NCI-H69 (cell line): ENCODE measurements around the gene COG2.
"Not testable (repeated sequence)": the region's sequence is repeated elsewhere in the genome, so short reads cannot be mapped to it uniquely, and the experiment has no call there.

ENCODE experiments used
- DNase-seq: peaks from one replicate; lab custom pipeline; 2025; lab: John Stamatoyannopoulos, UW

COG2 gene, protein sequence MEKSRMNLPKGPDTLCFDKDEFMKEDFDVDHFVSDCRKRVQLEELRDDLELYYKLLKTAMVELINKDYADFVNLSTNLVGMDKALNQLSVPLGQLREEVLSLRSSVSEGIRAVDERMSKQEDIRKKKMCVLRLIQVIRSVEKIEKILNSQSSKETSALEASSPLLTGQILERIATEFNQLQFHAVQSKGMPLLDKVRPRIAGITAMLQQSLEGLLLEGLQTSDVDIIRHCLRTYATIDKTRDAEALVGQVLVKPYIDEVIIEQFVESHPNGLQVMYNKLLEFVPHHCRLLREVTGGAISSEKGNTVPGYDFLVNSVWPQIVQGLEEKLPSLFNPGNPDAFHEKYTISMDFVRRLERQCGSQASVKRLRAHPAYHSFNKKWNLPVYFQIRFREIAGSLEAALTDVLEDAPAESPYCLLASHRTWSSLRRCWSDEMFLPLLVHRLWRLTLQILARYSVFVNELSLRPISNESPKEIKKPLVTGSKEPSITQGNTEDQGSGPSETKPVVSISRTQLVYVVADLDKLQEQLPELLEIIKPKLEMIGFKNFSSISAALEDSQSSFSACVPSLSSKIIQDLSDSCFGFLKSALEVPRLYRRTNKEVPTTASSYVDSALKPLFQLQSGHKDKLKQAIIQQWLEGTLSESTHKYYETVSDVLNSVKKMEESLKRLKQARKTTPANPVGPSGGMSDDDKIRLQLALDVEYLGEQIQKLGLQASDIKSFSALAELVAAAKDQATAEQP

DNA sequence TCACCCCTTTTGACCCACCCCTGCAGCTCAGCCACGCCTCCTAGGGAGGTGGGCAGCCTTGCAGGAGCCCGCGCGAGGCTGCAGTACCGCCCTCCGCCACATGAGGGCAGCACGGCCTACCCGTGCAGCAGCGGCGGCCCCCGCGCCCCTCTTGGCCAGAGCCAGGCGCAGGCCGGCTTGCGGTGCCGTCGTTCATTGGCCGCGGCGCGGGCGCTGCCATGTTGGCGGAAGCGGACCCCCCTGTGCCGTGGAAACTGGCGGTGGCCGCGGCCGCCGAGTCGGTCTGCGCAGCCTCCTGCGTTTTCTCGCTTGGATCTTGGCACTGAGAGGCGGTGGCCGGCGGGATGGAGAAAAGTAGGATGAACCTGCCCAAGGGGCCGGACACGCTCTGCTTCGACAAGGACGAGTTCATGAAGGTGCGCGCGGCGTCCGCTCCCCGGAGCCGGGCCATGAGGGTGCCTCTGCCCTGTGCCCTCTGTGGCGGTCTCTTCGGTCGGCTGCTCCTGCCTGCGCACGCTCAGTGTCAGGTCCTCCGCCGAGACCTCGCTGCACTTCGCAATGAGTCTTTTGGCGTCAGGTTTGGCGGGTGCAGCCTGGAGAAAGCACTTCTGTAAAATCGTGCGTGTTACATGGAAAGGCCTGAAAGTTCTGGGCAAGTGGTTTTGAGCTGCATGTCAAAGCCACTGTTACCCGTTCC, at the start of gene COG2:
Gene COG2 (plus strand): TSS at position 219 of the 697 bp plus-strand sequence. CDS start 126 bp downstream, at position 345.
- peak; percentile 98 for DNase-seq

DNA sequence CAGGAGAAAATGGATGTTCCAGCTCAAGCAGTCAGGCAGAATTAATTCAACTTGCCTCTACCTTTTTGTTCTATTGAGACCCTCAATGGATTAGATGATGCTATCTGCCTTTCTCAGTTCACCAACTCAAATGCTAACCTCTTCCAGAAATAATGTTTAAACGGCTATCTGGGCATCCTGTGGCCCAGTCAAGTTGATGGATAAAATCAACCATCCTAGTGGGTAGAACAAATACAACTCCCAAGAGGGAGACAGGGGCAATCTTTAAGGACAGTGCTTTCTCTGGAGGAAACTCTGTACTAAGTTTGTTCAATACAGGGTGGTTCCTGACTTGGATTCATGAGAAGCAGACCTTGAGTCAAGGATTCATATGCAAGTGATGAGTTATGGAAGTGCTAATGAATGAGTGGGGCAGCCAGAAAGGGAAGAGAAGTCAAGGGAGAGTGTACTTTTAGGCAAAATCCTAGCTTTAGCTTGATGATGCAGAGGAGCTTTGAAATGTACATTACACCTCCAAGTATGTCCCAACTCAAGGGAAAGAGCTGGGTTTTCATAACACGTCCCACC, 49.4 kb upstream of the COG2 start:
- no peak for DNase-seq

DNA sequence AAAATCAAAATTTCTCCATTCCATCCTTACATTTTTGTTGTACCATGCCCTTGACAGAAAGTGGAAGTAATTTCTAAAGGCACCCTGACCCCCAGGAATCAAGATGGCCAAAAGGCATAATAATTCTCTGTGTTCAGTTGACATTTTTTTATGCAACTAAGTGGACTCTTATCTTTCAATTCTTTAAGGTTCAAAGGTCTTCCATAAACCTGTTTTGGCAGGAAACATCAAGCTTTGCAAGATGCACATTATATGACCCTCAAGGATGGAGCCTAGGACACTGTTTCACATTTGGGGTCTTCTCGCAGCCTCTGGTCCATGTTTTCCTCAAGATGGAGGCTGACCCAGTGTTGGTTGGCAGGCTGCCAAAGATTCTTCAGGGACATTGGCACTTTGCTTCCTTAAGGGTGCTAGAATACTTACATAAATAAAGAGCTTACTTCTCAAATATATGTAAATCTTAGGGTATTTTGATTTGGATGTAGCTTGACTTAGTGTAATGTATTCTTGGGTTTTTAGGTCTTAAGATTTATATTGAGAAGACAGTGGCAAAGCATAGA, 48.0 kb upstream of the COG2 start:
- peak; percentile 7 for DNase-seq

DNA sequence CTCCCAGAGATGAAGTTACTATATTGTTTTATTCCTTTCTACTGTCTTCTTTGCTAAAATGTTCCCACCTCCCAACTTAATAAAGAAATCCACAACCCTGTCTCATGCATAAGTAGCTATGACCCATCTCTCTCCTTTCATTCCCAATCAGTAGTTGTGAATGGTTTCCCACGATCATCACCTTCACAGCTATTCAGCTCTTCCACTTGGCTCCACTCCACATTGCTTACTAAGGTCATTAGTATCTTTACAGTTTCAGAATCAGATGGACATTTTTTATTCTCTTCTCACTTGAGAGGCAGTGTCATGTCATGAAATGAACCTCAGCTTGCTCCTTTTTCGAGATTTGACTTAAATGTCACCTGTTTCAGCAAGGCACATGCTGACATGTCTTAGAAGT, 47.1 kb upstream of the COG2 start:
- no peak for DNase-seq

DNA sequence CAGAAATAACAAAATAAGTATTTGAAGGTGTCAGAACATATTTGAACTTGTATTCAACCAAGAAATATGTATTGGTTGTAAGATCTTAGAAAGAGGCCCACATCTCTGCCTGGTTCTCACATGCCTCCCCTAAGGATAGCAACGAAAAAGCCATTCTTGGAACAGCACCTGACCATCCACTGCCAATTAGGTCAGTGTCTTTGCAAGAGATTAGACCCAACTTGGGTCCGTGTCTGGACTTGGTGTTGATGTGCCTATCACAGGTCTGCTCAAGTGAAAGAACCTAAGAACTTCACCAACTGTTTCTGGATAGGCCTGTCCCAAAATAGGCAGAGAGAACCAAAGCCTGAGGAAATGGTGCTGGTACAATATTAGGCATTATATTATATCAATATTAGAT, 46.0 kb upstream of the COG2 start:
- no peak for DNase-seq

DNA sequence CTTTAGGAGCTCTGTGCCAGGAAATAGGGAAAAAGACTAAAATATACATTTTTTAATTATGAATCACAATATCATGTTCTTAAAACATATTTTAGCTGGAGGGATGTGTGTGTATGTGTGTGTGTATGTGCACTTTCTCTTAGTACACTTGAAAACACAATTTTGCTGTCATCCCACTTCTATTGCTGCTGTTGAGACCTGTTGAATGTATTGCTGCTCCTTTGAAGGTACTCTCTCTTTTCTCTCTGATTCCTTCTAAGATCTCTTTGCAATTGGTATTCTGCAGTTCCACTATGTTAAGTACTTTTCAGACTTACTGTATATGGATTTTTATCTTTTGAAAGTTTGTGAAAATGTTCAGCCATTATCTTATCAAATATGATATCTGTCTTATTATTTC, 43.5 kb upstream of the COG2 start:
- no peak for DNase-seq

DNA sequence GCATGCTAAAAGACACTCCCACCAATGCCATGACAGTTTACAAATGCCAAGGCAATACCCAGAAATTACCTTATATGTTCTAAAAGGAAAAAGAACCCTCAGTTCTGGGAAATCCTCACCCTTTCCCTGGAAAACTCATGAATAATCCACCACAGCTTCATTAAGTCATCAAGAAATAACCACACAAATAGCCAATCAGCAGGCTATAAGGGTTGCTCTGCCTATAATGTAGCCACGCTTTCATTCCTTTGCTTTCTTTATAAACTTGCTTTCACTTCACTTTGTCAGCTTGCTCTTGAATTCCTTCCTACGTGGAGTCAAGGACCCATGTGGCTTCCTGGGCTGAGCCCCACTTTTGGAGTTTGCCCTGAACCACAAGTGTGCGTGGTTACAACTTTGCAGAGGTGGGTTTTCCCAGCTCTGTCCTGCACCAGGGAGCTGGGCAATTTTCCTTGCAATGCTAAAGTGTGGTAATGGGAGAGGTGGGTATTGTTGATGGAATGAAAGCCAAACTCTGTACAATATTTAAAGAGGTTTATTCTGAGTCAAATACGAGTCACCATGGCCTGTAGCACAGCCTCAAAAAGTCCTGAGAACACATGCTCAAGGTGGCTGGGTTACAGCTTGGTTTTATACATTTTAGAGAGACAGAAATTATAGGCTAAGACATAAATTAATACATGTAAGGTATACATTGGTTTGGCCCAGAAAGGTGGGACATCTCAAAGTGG, 42.2 kb upstream of the COG2 start:
- no peak for DNase-seq

DNA sequence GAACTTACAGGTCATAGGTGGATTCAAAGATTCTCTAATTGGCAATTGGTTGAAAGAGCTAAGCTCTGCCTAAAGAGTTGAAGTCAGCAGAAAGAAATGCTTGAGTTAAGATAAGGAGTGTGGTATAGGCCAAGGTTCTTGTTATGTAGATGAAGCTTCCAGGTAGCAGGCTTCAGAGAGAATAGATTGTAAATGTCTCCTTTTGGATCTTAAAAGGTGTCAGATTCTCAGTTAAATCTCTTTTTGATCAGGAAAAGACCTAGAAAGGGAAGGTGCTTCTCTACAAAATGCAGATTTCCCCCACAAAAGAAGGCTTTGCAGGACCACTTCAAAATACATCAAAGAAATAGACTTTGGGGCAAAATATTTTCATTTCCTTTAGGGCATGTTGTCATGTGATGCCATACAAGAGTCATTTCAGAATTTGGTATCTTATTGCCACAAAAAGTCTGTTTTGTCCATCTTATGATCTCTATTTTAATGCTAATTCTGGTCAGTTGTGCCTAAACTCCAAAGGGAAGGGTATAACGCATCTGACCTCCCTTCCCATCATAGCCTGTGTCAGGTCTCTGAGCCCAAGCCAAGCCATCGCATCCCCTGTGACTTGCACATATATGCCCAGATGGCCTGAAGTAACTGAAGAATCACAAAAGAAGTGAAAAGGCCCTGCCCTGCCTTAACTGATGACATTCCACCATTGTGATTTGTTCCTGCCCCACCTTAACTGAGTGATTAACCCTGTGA, 41.5 kb upstream of the COG2 start:
- DNase-seq: not testable (repeated sequence)

DNA sequence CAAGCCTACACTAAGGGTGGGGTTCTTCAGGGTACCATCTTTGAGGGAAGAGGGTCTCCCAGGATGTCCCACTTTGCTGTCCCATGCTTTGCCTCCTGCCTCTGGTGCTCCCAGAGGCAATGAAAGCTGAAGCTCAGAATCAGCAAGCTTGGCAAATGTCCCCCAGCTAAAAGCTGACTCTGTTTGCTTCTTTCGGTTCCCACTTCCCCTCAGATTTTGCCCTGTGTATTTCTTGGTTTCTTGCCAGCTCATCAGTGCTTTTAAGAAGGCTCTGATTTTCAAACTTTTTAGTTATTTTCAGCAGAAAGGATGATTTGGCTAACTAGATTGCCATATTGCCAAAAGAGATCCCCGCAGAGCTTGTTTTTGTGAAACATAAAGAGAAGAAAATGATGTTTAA, 33.1 kb upstream of the COG2 start:
- no peak for DNase-seq

DNA sequence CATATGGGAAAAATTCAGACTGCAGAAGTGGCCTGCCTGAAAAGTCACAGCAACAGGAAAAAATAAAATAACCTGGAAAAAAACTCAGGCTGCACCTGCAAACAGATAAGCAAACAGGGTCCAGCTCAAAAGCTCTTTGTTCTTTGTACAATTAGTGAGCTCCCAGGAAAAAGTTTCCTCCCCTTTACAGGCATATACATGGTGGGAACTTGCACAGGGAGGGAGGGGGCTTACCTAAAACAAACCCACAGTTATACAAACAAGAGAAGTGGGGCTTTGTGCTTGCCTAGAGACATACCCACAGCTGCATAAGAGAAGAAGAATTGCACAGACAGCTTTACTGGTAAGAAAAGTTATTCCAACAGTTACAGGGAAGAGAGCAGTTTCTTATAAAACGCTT, 31.7 kb upstream of the COG2 start:
- DNase-seq: no peak

DNA sequence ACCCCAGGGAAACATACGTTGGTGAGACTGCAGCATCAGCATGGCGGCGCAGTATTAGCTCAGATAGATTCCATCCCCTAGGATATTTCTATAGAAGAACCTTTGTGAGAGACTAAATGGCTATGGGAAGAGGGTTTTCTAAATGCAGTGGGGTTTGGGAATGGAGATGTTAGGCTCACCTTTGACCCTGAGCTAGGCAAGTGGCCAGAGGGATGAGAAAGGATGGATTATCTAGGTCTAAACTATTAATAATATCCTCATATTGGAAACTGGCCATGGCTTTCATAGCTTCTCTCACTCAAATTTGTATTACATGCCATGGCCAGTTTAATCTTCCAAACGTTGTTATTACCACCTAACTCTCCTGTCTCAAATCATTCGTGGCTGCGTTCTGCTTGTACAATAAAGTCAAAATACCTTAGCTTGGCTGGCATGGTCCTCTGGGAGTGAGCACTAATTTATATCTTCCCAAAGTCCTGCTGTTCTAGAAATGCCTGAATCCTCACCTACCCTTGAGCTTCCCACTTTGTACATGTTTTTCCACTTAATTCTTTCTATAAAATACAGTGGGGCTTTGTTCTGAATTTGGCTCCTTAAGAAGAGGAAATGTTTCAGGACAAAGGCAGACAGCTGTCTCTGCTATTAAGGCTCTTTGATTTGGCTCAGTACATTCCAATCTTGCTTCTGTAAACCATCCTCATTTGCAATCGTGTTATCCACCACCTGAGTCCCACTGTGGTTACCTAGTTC, 31.0 kb upstream of the COG2 start:
- DNase-seq: peak; percentile 52

DNA sequence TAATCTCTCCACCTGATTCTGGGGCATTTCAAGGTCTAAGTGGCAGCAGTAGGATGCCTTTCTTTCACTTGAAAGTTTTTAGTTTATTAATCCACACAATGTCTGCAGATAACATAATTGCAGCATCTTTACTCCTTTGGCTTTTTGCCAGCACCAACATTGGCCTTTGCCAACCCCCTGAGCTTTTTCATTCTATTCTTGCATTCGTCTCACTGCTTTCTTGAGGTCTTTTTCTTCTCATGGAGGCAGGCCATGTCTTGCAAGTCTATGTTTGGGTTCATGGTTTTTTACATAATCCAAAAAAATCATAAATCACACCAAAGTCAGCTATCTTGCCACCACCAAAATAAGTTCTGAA, 30.4 kb upstream of the COG2 start:
- DNase-seq: no peak

DNA sequence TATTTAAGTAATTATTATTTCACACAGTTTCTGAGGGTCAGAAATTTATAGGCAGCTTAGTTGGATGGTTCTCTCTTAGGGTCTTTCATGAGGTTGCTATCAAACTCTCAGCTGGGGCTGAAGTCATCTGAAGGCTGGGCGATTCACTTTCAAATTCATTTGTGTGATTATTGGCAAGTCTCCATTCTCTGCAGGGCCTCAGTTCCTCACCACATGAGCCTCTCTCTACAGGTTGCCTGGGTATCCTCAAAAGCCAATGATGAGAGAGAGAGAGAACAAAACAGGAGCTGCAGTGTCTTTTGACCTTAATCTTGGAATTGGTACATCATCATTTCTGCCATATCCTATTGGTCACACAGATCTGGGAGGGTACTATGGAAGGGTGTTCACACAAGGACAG, 29.6 kb upstream of the COG2 start:
- no peak for DNase-seq

DNA sequence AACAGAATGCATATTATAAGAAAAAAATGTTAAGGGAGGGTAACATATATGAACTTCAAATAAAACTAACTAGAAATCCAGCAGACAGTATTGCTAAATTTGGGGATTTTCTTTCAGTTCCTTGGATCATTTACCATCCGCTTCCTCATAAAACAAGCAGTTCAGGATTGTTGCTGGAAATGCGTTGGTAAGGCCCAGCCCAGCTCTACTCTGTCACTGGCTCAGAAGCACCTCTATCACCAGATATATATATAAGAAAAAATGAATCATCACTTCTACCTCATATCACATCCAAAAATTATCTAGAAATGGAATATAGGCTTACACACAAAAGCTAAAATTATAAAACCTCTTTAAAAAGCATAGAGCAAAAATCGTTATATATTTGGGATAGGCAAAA, 28.2 kb upstream of the COG2 start:
- no peak for DNase-seq

DNA sequence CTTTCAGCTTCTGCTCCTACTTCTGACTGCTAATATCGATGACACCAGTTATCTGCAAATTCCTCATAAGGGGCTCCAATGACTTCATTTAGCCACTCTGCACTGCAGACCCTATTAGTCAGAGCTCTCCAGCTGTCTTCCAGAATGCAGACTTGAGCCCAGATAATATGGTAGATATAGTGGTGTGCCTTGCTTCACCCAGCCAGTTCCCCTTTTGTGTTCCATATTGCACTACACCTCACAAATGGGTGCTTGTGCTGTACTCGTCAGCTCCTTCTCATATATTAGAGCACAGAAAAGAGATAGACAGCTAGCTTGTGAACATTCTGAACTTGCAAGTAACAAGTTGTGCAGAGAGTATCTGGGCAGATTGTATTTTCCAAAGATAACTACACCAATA, 23.7 kb upstream of the COG2 start:
- DNase-seq: no peak

DNA sequence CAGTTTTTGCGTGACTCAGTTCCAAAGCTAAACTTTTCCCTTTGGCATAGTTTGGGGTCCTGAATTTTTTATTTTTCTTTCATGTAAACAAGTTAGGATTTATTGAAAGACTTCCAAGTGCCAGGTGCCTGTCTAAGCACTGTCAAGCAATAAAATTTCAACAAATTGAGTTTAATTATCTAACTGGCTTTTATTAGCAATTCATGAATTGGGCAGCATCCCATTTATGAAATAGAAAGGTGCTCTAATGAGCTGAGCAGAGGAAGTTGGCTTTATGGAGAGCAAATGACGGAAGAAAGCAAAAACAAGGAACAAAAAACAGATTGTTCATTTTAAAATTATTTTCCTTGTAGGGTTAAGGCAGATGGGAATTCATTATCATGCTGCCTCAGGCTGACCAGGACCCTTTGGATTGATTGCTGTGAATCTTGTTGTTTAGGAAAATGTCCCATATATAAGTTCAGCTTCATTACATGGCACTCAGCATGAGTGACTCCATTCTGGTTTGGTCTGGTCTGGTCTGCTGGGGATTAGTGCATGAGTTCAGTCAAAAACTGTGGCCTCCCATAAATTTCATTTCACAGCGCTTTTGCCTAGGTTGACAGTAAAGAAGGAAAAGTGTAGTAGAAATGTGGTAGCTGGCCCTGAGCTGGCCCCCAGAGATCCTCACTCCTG, 21.5 kb upstream of the COG2 start:
- DNase-seq: no peak

DNA sequence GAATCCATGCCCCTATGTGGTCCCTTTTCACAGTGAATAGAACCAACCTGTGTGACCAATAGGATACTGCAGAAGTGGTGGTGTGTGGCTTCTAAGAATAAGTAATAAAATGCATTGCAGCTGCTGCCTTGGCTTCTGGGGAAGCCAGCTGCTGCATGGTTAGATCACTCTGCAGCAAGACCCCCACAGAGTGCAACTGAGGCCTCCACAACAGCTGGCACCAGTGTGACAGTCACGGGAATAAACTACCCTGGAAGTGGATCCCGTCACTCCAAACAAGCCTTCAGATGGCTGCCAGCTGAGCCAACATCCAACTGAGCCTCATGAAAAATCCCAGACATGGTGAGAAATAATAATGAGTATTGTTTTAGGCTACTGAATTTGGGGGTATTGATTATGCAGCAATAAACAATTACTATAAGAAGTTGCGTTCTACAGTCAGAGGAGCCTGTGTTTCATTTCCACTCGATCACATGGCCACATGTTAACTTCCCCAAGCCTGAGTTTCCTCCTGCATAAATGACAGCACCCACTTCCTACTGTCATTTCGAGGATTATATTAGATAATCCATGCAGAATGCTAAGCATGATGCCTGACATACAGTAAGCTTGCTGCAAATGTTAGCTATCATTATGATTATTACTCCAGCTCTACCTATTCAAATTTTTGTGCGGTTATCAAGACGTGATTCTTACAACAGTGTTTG, 20.8 kb upstream of the COG2 start:
- peak; percentile 28 for DNase-seq

DNA sequence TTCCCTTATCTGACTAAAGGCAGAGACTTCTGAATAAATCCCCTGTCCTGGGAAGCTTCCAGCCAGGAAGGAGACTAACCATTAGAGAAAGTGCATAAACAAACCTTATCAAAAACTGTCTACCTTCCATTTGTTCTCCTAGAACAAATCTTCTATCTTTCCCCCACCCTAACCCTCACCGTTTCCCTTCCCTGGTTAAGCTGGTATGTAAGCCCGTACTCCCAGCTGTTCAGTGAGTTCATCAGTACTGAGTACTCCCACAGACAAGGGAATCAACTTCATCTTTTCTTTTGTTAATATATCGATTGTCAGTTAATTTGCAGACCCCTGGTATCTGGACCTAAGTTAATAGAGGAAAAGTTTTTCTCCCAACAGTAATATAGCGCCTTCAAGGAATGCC, 20.1 kb upstream of the COG2 start:
- DNase-seq: no peak
